ENCODE results near the gene CCDC192. TPM values are rescaled to one million over a fixed set of nuclear protein-coding genes. Genes with fewer than 3 reads are reported as not detected.

Gene CCDC192
- polyA plus RNA-seq, 3 donors, result not detected

DNA sequence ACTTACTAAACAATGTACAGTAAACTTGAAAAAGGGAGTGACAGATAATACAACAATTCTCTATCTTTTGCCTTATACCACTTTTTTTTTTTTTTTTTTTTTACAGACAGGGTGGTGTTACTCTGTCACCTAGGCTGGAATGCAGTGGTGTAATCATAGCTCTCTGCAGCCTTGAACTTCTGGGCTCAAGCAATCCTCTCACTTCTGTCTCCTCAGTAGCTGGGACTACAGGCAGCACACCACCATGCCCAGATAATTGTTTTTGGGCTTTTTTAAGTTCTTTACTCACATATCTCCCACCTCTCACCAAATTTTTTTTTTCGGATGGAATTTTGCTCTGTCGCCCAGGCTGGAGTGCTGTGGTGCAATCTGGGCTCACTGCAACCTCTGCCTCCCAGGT is 208.4 kb downstream of the CCDC192 start:
- Histone ChIP-seq H3K9me3 (replicated peaks in 1 of 2; ENCODE audit: control insufficient read depth in 1 of 2, insufficient read depth in 1 of 2, low read length in 2 of 2) (no peaks in the 10 kb centered on the region), H3K4me1 (ENCODE audit: control insufficient read depth in 1 of 2, insufficient read depth in 2 of 2, low read length in 2 of 2) (peaks cover 0 to under 1% of the 10 kb centered on the region in 2 donors), H2AFZ (ENCODE audit: insufficient read depth, low read depth, low read length, poor library complexity, severe bottlenecking) (no peak overlapping the region), H3K4me3 (replicated peaks in 1 of 3; ENCODE audit: low read depth in 2 of 3, low read length in 3 of 3) (no peak overlapping the region), H4K20me1 (ENCODE audit: insufficient read depth, low read length) (no peaks in the 10 kb centered on the region), H3K9ac (ENCODE audit: insufficient read depth, low read length, poor library complexity, severe bottlenecking) (no peak overlapping the region), H3K27me3 (ENCODE audit: control insufficient read depth in 2 of 2, insufficient read depth in 2 of 2, low read length in 2 of 2) (no peaks in the 10 kb centered on the region), H3K4me2 (replicated peaks; ENCODE audit: extremely low read depth, low read length, poor library complexity, severe bottlenecking) (no peak overlapping the region), H3K27ac (ENCODE audit: low read depth in 1 of 2, low read length in 2 of 2) (no peak overlapping the region), H3K36me3 (replicated peaks in 1 of 2; ENCODE audit: control insufficient read depth in 1 of 2, insufficient read depth in 2 of 2, low read length in 2 of 2) (no peaks in the 10 kb centered on the region), H3K79me2 (ENCODE audit: insufficient read depth, low read length) (no peaks in the 10 kb centered on the region)
- H3K27ac Mint-ChIP-seq, result no peak overlapping the region
- H3K36me3 Mint-ChIP-seq, result no peaks in the 10 kb centered on the region
- peaks cover 4% of the 10 kb centered on the region for H3K4me1 Mint-ChIP-seq
- H3K9me3 Mint-ChIP-seq, result no peaks in the 10 kb centered on the region
- H3K27me3 Mint-ChIP-seq (ENCODE audit: low read depth in 3 of 3), result no peaks in the 10 kb centered on the region
- TF ChIP-seq, protein P1, sequence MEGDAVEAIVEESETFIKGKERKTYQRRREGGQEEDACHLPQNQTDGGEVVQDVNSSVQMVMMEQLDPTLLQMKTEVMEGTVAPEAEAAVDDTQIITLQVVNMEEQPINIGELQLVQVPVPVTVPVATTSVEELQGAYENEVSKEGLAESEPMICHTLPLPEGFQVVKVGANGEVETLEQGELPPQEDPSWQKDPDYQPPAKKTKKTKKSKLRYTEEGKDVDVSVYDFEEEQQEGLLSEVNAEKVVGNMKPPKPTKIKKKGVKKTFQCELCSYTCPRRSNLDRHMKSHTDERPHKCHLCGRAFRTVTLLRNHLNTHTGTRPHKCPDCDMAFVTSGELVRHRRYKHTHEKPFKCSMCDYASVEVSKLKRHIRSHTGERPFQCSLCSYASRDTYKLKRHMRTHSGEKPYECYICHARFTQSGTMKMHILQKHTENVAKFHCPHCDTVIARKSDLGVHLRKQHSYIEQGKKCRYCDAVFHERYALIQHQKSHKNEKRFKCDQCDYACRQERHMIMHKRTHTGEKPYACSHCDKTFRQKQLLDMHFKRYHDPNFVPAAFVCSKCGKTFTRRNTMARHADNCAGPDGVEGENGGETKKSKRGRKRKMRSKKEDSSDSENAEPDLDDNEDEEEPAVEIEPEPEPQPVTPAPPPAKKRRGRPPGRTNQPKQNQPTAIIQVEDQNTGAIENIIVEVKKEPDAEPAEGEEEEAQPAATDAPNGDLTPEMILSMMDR (IDR thresholded peaks at IDR 0.05), result no peak
- no peak overlapping the region for H3K4me3 Mint-ChIP-seq
- intact Hi-C loops (cut with micrococcal nuclease), result no loop called here
- WGBS (ENCODE audit: insufficient coverage), result 100% methylated on average over 1 of the region's 2 CpGs
- DNase-seq, result no peak

DNA sequence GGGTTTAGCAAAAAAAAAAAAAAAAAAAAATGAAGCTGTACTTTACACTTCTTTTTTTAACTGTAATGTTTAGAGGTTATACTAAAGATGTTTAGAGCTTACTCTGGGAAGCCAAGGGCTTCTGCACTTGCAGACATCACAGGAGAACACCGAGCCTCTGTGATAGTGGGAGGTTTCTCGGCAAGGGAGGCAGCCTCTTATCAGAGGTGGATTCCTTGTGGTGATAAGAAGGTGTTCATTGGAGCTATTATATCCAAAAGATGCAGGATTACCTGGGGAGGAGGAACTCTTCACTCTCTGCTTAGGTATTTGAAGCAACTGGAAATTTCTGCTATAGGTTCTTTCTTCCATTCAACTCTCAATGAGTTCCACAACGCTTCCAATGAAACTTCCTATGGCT is 209.2 kb downstream of the CCDC192 start:
- H3K9me3 Mint-ChIP-seq, result no peaks in the 10 kb centered on the region
- H3K36me3 Mint-ChIP-seq, result no peaks in the 10 kb centered on the region
- 100% methylated on average over 1 of the region's 3 CpGs for WGBS (ENCODE audit: insufficient coverage)

More for the DNA sequence above, 209.2 kb downstream of the CCDC192 start:
- Histone ChIP-seq H3K27ac (ENCODE audit: low read depth in 1 of 2, low read length in 2 of 2) (no peak overlapping the region), H3K9ac (ENCODE audit: insufficient read depth, low read length, poor library complexity, severe bottlenecking) (no peak overlapping the region), H3K27me3 (ENCODE audit: control insufficient read depth in 2 of 2, insufficient read depth in 2 of 2, low read length in 2 of 2) (no peaks in the 10 kb centered on the region), H2AFZ (ENCODE audit: insufficient read depth, low read depth, low read length, poor library complexity, severe bottlenecking) (no peak overlapping the region), H3K9me3 (replicated peaks in 1 of 2; ENCODE audit: control insufficient read depth in 1 of 2, insufficient read depth in 1 of 2, low read length in 2 of 2) (no peaks in the 10 kb centered on the region), H3K4me1 (ENCODE audit: control insufficient read depth in 1 of 2, insufficient read depth in 2 of 2, low read length in 2 of 2) (peaks cover 0 to 9% of the 10 kb centered on the region in 2 donors), H4K20me1 (ENCODE audit: insufficient read depth, low read length) (no peaks in the 10 kb centered on the region), H3K4me3 (replicated peaks in 1 of 3; ENCODE audit: low read depth in 2 of 3, low read length in 3 of 3) (no peak overlapping the region), H3K4me2 (replicated peaks; ENCODE audit: extremely low read depth, low read length, poor library complexity, severe bottlenecking) (no peak overlapping the region), H3K36me3 (replicated peaks in 1 of 2; ENCODE audit: control insufficient read depth in 1 of 2, insufficient read depth in 2 of 2, low read length in 2 of 2) (no peaks in the 10 kb centered on the region), H3K79me2 (ENCODE audit: insufficient read depth, low read length) (no peaks in the 10 kb centered on the region)
- Mint-ChIP-seq H3K27me3 (ENCODE audit: low read depth in 3 of 3) (no peaks in the 10 kb centered on the region), H3K27ac (no peak overlapping the region), H3K4me1 (peaks cover 11% of the 10 kb centered on the region), H3K4me3 (no peak overlapping the region)
- TF ChIP-seq, protein P1 (IDR thresholded peaks at IDR 0.05), result no peak
- intact Hi-C loops (cut with micrococcal nuclease), result no loop called here
- no peak for DNase-seq
